ENCODE measurements around the gene CD53. TPM values are rescaled to one million over a fixed set of nuclear protein-coding genes. Genes with fewer than 3 reads are reported as not detected.
A peak's percentile ranks its signal among the peaks of the same experiment; 100 is the strongest.
"Not testable (repeated sequence)": the region's sequence is repeated elsewhere in the genome, so short reads cannot be mapped to it uniquely, and the experiment has no call there.

The CD53 gene
- total RNA-seq, 1 donor from 2014 or later: not detected

GRCh38 chr1:110918016-110918415, 45.1 kb downstream of the CD53 start:
- no peaks in the 10 kb centered on the region for H3K36me3 Mint-ChIP-seq
- no peak for DNase-seq (ENCODE audit: extremely low spot score, unreplicated experiment)
- no peak for TF ChIP-seq CTCF (conservative IDR thresholded peaks at IDR 0.05)
- no peak overlapping the region for H3K4me3 Mint-ChIP-seq
- peak overlapping the region; percentile 45 for H3K27ac Mint-ChIP-seq
- H3K27me3 Mint-ChIP-seq: peaks cover 3% of the 10 kb centered on the region
- peaks cover 6% of the 10 kb centered on the region for H3K9me3 Mint-ChIP-seq
- no peaks in the 10 kb centered on the region for H3K4me1 Mint-ChIP-seq (ENCODE audit: unreplicated experiment)

GRCh38 chr1:110921953-110922352, 49.0 kb downstream of the CD53 start:
- Mint-ChIP-seq H3K27ac (no peak overlapping the region), H3K36me3 (no peaks in the 10 kb centered on the region), H3K4me3 (no peak overlapping the region), H3K4me1 (ENCODE audit: unreplicated experiment) (no peaks in the 10 kb centered on the region), H3K9me3 (peaks cover 6% of the 10 kb centered on the region), H3K27me3 (no peaks in the 10 kb centered on the region)
- no peak for DNase-seq (ENCODE audit: extremely low spot score, unreplicated experiment)
- no peak for TF ChIP-seq CTCF (conservative IDR thresholded peaks at IDR 0.05)

GRCh38 chr1:110927484-110928075, 54.6 kb downstream of the CD53 start:
- Mint-ChIP-seq H3K27me3 (no peaks in the 10 kb centered on the region), H3K9me3 (no peaks in the 10 kb centered on the region), H3K36me3 (no peaks in the 10 kb centered on the region), H3K27ac (no peak overlapping the region), H3K4me3 (no peak overlapping the region), H3K4me1 (ENCODE audit: unreplicated experiment) (no peaks in the 10 kb centered on the region)
- no peak for TF ChIP-seq CTCF (conservative IDR thresholded peaks at IDR 0.05)
- no peak for DNase-seq (ENCODE audit: extremely low spot score, unreplicated experiment)

- H3K4me1 Mint-ChIP-seq (ENCODE audit: unreplicated experiment): no peaks in the 10 kb centered on the region
- H3K27ac Mint-ChIP-seq: no peak overlapping the region
- no peaks in the 10 kb centered on the region for H3K9me3 Mint-ChIP-seq
Observed at GRCh38 chr1:110928191-110928590, 55.2 kb downstream of the CD53 start.

GRCh38 chr1:110928904-110929303, 56.0 kb downstream of the CD53 start:
- Mint-ChIP-seq H3K9me3 (no peaks in the 10 kb centered on the region), H3K27ac (no peak overlapping the region), H3K36me3 (no peaks in the 10 kb centered on the region), H3K4me1 (ENCODE audit: unreplicated experiment) (no peaks in the 10 kb centered on the region), H3K4me3 (no peak overlapping the region), H3K27me3 (no peaks in the 10 kb centered on the region)
- TF ChIP-seq CTCF (conservative IDR thresholded peaks at IDR 0.05): no peak
- DNase-seq (ENCODE audit: extremely low spot score, unreplicated experiment): no peak

More at GRCh38 chr1:110928191-110928590, 55.2 kb downstream of the CD53 start:
- DNase-seq (ENCODE audit: extremely low spot score, unreplicated experiment): no peak
- no peak overlapping the region for H3K4me3 Mint-ChIP-seq
- H3K36me3 Mint-ChIP-seq: no peaks in the 10 kb centered on the region
- TF ChIP-seq CTCF (conservative IDR thresholded peaks at IDR 0.05): no peak
- H3K27me3 Mint-ChIP-seq: no peaks in the 10 kb centered on the region

- not testable (repeated sequence) for DNase-seq (ENCODE audit: extremely low spot score, unreplicated experiment); H3K4me3 Mint-ChIP-seq; H3K27ac Mint-ChIP-seq; H3K4me1 Mint-ChIP-seq (ENCODE audit: unreplicated experiment); H3K27me3 Mint-ChIP-seq; H3K9me3 Mint-ChIP-seq; H3K36me3 Mint-ChIP-seq
Observed at GRCh38 chr1:110931097-110931496, 58.1 kb downstream of the CD53 start.

Measured in type B pancreatic cell (in vitro differentiated cells).